CD4-positive, alpha-beta T cell treated with Interferon gamma for 1 hour (primary cell): ENCODE data around the gene MTFR1L.
A peak's percentile ranks its signal among the peaks of the same experiment; 100 is the strongest.

Source experiments
- DNase-seq: peaks from one replicate; pipeline ENCODE4 v3.0.0-alpha.2; 2020

Gene MTFR1L

DNA sequence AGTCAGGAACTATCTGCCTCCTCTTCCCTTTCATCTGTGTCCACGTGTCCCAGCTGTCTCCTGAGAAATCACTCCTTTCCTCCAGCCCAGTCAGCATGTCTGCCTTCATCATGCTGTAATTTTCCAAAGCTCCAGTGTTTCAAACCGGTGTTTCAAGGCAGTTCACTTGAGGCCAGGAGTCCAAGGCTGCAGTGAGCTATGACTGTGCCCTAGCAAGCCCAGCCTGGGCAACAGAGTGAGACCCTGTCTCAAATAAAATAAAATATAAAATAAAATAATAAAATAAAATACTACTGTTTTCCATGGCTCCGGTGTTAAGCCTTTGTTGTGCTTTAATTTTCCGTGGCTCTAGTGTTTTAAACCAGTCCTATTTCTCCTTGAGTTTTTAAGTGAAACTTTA is 27.6 kb upstream of the MTFR1L start:
- DNase-seq: no peak

DNA sequence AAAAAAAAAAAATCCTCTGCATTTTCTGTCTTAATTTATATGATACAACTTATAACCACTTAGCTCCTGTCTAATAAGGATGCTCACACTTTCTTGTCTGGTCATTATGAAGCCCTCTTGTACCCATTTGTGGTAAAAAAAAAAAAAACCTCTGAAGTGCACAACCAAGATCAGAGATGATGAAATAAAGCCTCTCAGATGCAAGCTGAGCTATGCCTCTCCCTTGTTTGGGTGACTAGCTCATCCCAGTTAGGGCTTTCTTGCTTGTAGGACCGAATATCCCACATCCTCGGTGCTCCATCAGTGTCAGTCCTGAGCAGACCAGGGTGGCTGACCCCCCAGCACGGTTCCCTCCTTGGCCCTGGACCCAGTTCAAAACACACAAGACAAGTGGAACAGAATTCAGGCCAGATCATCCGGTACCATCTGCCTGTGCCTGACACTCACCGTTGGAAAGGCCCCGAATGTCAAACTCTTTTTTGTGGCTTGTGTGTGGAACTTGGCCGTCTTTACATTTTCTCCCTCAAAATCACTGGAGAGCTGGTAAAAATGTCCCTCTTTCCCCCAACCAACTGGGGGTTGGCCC is 26.1 kb upstream of the MTFR1L start:
- DNase-seq: no peak

DNA sequence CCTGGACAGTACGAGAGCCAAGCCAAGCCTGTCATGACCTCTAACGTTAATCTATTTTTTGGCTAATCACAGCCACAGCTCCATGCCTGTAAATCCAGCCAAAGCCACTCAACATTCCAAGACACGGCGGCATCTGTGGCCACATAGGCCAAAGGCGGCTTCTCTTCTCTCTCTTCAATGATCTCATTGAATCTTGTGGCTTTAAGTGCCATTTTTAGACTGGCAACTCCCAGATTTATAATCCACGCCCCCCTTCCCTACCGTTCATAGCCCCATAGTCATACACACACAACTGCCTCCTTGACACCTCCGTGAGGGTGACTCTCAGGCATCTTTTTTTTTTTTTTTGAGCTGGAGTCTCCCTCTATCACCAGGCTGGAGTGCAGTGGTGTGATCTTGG is 25.4 kb upstream of the MTFR1L start:
- no peak for DNase-seq

DNA sequence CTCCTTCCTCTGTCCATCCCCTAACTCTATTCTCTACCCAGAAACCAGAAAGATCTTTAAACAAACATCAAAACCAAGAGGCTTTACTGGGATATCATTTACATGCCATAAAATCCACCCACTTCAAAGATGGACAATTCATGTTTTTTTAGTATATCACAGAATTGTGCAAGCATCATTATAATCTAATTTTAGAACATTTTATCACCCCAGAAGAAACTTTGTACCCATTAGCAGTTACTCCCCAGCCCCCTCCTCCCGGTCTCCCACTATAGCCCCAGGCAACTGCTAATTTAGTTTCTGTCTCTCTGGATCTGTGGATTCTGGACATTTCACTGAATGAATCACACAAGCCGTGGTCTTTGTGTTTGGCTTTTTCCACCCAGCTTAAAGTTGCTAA is 24.5 kb upstream of the MTFR1L start:
- no peak for DNase-seq

DNA sequence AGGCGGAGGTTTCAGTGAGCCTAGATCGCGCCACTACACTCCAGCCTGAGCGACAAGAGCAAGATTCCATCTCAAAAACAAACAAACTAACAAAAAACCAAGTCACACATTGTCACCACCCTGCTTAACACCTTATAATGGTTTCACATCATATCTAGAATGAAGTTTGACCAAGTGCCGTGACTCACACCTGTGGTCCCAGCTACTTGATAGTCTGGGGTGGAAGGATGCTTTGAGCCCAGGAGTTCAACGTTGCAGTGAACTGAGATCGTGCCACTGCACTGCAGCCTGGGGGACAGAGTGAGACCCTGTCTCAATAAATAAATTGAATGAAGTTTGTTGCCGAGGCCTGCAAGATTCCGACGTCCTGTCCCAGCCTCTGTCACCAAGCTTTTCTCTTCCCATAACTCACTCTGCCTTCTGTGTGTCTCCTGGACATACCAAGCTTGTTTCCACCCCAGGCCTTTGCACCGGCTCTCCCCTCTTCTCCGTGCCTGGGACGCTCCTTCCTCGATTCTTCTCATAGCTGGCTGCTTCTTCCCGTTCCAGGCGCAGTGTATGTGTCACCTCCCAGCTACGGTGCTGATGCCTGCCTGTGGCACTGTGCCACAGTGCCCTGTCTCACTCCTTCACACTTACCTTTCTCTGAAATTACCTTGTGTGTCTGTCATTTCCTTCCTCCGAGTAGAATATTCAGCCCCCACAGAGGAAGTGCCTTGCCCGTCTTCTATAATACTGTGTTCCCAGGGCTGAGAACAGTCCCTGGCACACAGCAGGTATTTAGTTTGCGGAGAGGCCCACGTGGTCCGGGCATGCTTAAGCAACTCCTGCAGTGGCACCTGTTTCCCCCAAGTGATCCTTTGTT is 23.6 kb upstream of the MTFR1L start:
- DNase-seq: peak; percentile 33

DNA sequence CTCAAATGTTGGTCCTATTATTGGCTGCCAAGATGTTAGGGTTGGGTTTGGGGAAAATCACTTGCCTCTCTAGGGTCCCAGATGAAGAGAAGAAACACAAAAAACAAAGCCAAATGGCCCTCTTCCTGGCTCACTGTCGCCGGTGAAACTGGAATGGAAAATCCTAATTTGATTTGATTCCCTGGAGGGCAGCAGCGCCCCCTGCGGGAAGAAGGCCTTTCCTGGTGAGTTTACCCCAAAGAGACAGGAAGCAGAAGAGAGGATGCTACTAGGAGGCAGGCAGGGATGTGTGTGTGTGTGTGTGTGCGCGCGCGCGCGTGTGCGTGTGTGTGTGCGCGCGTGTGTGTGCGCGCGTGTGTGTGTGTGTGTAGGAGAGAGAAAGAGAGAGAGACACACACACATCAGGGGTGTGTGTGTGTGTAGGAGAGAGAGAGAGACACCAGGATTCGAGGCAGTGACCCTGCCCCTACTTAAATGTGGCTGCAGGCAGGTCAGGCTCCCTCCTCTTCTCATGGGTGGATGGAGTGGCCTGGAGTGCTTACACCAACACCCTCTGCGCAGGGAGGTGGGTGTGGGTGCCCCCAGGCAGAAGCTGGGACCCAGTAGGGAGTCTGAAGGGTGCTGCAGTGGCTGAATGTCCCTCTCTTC is 22.8 kb upstream of the MTFR1L start:
- peak; percentile 70 for DNase-seq

DNA sequence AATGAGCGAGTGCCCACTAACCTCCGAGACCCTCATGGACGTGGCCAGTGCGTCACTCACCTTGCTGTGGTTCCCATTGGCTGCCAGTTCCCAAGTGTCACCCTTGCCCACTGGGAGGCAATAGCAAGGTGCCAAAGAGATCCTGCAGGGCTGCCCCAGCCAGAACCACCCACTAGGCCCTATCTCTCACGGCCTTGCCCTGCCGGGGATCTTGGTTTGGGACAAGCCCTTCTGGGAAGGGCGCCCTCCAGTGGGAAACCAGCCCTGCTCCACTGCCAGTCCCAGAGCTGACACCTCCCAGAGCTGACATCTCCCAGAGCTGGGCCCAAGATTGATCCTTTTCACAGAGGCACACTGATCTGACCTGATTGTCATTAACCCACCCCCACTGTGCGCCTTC is 21.8 kb upstream of the MTFR1L start:
- no peak for DNase-seq

DNA sequence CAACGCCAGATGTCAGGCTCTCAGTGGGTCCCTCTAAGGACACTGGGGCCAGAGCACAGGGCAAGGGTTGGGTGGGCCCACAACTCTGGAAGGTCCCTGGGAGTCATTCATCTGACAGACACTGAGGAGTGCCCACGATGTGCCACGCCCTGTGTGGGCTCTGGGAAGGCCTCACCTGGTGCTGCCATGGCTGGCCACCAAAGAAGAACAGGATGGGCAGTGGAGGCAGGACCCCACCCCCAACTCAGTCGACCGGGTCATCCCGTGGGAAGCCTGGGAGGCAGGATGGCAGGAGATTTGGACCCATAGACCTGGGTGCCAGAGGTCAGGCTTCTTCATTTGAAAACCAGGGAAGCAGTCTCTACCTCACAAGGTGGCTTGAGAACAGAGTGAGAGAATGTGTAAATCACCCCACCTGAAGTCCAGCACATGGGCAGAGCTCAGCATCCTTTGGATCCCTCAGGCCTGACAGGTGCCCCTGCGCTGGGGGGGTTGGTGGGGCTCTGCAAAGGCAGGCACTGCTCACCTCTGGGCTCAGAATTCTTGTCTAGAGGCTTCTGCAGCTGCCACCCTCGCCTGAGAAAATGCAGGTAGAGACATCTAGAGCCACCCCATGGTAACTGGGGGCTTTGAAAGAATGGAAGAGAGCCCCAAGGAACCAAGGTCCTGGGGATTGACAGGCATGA is 20.9 kb upstream of the MTFR1L start:
- DNase-seq: no peak

DNA sequence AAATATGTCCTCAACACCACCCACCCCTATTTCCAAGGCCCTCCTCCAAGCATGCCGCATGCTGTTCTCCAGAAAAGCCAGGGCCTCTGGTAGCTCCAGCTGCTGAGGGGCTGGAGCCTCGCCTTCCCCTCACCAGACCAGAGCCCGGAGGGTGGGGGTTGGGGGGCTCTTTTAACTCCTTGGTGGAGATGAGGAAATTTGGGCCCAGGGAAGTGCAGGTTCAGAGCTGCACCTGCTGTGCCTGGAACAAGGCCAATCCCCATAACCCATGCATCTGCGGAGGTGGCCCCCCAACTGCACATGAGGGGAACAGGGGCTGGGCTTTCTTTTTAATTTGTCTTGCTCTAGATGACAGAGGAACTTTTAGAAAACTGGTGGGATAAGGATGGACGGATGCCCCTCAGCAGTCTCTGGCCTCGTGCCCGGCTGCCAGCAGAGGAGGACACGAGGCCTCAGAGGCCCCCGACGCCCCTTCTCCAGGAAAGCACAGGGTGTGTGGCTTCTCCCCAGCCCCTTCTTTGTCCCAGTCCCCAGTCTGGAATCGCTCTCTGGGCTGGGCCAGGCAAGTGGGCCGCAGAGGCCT is 20.3 kb upstream of the MTFR1L start:
- DNase-seq: no peak

DNA sequence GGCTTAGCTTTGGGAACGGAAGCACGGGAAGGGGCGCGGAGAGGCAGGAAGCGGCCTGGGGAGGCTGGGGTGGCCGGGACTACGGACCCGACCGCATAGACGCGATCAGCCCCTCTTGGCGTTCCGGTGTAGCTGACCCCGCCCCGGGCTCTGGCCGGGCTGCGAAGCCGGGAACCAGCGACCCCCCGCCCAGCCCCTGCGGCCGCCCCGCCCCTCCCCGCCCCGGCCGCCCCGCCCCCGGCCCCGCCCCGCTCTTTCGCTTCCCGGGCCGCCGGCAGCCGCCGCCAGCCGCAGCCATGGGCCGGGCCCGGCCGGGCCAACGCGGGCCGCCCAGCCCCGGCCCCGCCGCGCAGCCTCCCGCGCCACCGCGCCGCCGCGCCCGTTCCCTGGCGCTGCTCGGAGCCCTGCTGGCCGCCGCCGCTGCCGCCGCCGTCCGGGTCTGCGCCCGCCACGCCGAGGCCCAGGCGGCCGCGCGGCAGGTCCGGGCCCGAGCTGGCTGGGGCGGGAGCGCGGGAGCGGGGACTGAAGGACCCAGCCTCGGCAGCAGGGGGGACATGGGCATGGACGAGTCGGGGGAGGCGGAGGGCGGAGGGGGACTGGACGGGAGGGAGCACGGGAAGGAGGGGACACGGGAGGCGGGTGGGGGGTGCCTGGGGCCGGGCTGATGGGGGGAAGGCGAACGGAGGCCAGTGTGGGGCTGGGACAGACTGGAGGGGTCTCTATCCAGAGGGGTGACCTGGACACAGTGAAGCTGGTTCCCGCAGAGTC is 19.6 kb upstream of the MTFR1L start, which contains the start of gene SELENON:
Gene SELENON, plus strand, starts transcription at position 259 of the 768 bp plus-strand sequence. Its CDS starts 38 bp downstream, at position 297.
- no peak for DNase-seq

DNA sequence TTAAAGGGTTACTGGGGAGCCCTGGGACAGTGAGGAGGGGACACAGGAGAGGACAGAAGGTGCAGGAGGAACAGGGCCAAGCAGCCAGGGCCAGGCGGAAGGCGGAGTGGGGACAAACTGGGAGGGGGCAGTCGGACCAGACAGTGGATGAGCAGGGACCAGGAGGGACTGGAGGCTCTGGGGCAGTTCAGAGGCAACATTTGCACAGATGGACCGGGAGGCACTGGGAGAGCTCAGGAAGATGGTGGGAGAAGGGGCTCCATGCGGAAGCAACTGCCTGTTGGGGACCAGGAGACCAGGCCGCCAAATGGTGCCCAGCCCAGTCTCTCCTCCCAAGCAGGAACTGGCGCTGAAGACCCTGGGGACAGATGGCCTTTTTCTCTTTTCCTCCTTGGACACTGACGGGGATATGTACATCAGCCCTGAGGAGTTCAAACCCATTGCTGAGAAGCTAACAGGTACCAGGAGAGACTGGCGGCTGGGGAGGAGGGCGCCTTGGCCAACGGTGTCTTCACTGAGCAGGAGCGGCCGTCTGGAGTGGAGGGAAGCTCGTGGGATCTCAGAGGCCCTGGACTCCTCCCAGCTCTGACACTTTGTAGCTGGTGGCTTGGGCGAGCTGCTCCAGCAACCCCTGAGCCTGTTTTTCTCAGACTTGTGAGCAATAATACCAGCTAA is 18.9 kb upstream of the MTFR1L start:
- DNase-seq: no peak

DNA sequence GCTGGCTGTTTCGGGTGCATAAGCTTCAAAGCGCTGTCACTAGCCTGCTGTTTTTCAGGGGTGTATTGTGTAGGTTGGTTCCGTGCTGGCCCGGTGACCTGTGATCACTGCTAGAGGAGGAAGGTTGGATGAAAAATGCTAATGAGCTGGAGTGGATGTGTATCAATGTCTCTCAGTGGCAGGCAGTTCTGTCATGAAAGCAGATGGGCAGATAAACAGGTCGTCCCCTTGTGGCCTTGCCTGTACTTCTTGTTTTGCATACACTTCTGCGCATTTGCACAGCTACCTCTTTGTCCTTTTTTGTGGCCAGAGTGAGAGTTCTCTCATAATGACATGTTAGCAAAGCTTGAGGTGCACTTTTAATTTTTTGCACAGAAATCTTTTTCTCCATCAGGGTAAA is 16.8 kb upstream of the MTFR1L start:
- no peak for DNase-seq

DNA sequence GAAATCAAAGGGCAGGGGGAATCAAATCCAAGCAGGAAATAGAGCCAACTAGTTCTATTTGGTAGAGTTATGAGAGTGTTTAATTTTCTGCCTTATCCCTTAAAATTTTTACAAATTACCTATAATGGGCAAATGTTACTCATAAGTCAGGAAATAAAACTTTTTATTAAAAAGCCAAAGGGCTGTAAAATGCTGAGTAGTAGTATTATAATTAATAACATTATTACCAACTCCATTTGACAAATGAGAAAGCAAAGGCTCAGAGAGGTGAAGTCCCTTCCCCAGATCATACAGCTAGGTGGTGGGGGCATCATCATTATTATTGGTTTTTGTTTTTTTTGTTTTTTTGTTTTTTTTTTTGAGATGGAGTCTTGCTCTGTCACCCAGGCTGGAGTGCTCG is 16.4 kb upstream of the MTFR1L start:
- no peak for DNase-seq

DNA sequence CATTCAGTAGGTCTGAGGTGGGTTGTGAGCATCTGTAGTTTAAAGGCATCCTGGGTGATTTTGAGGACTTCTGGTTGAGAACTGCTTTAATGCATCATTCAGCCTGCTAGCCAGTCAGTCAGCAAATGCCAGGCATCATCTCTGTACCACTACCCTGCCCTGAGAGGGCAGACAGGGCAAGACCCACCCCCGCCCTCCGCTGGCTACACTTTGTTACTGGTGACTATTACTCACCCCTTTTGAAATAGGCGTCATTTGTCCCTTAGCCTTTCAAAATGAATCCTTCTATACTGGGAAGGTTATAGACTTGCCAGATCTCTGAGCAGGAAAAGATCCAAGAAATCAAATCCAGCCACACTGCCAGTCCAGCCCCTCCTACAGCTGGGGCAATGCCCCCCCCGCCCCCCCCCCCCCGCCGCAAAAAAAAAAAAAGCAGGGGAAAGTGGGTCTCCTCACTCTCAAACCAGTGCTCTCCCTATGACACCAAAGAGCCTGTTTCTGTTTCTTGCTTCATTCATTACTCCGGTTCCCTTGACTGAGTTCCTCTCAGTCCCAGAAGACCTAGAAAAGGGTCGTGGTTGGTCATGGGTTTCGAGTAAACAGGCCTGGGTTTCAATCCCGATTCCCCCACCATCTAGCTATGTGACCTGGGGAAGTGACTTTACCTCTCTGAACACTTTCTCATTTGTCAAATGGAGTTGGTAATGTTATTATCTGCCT is 15.3 kb upstream of the MTFR1L start:
- DNase-seq: no peak

DNA sequence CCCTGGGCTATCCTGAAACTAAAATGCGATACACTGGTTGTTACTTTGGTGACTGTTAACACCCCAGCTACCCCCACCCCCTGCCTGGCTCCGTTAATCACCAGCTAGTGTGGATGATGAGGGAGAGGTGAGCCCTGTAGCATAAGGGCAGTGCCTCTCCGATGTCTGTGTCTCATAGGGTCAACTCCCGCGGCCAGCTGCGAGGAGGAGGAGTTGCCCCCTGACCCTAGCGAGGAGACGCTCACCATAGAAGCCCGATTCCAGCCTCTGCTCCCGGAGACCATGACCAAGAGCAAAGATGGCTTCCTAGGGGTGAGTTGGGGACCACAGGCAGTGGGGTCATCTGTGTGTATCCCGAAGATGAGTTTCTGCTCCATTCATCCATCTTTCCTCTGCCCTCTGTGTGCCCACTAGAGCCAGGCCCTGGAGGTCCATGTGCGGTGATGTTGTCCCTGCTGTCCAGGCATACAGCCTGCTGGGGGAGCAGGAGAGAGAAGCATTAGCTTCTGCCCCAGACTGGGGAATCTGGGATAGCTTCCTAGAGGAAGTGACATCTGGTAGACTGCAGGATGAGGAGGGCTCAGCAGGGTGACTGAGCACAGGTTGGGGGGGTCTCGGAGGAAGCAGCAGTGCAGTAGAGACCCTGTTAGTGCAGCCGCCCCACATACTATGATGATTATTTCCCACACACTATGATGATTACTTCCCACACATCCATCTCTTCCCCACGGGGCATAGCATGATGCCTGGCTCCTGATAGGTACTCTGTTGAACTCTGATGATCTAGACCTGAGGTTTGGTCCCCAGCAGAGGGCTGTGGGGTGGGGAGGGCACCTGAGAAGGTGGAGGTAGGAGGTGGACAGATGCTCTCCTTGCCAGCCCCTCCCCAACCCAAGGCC is 14.5 kb upstream of the MTFR1L start:
- DNase-seq: no peak

DNA sequence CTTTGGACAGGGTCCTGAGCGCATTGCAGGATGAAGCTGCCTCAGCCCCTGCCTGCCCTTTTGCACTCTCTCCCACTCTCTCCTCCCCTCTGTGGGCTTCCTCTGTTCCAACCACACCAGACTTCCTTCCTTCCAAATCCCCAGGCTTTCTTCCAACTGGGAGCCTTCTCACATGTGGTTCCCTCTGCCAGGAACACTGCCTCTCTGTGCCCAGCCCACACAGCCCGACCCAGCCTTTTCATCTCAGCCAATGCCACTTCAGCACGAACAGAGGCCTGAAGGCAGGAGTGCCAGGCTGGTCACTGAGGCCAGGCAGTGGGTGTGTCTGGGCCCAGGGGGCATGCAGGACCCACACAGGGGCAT is 13.9 kb upstream of the MTFR1L start:
- DNase-seq: no peak

DNA sequence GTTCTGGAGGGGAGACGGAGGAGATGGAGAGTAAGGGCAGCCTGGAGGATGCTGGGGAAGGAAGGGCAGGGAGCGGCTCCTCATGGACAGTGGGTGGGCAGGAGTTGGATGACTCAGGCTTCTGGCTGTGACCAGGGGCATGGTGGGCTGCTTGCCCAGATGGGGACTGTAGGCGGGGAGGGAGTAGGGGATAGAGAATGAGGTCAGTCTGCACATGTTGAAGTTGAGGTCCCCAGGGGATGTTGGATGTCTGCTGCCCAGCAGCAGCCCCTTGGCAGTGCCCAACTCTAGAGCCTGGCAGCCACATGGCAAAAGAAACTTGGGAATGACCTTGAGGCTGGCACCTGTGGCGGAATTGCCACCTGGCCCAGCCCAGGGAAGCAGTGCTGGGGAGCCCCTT is 13.3 kb upstream of the MTFR1L start:
- no peak for DNase-seq

DNA sequence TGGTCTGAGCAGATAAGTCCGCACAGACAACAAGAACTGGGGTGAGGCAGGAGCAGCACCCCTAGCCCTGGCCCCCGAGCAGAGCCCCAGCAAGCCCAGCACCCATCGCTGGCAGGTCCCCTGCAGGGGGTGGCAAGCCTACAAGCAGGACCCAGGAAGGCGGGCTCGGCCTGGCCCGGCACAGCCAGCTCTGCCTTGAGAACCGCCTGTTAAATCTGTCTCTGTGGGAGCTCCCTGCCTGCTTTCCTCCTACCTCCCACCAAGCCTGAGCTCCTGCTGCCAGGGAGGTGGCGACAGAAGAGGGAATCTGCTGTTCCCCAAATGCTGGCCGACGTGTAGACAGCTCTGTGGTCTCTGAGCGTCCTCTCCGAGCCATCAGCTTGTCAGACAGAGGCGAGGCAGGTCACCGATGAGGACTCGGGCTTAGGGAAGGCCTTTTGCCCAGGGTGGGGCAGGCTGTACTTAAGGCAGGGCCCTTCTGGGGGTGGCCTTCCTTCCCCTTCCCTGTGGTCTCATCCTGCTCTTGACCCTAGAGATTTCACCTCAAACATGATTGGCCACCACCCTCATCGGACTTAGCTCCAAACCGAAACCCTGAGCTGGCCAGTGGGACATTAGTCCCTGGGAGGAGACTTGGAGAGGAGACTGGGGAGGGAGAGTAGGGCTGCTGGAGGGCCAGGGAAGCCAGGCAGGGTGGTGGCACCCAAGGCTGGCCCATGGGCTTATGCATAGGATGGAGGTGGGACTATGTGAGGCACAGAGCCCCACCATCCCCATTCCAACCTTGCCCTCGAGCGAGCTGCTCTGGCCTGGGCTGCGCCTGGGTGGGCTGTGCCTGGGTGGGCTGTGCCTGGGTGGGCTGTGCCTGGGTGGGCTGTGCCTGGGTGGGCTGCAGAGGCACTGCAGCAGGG is 12.0 kb upstream of the MTFR1L start:
- DNase-seq: no peak
